ENCODE results near the gene NPIPA2.
"Not testable (repeated sequence)": the region's sequence is repeated elsewhere in the genome, so short reads cannot be mapped to it uniquely, and the experiment has no call there.

- TF ChIP-seq CTCF (IDR thresholded peaks at IDR 0.05; ENCODE audit: insufficient read depth, low read length, poor library complexity, severe bottlenecking); EZH2phosphoT487 (conservative IDR thresholded peaks at IDR 0.05; ENCODE audit: low read length): not testable (repeated sequence)
Measured at GRCh38 chr16:14797558-14797957, 55.2 kb downstream of the NPIPA2 start.
